HepG2 (cell line): ENCODE results near the gene MMP24OS. TPM values are rescaled to one million over a fixed set of nuclear protein-coding genes. Genes with fewer than 3 reads are reported as not detected.
"Not testable (repeated sequence)": the region's sequence is repeated elsewhere in the genome, so short reads cannot be mapped to it uniquely, and the experiment has no call there.

ENCODE experiments used
- ATAC-seq: fragments of 200-7000 bp; cut with Tn5 transposase; 3 replicates; pipeline ENCODE4 v1.9.1; 2020; ENCODE audit warnings: mild to moderate bottlenecking, moderate library complexity
- BruUV-seq: library from RNA; stranded (reverse); fragments of 400-500 nt; replicated peaks from 2 replicates; lab custom pipeline; 2021; lab: Mats Ljungman, UMichigan
- CTCF ChIA-PET: fragments of 300-600 bp; formaldehyde crosslinking; extraction: SDS; loops from one replicate; lab custom pipeline; 2021; ENCODE audit warnings: low total read pairs, inconsistent platforms, low intra/inter-chr PET ratio; lab: Yijun Ruan, JAX
- POLR2A ChIA-PET: fragments of 350-600 bp; sonication (Branson Sonifier 250); formaldehyde crosslinking; loops from one replicate; lab custom pipeline; 2020; ENCODE audit warnings: antibody characterized with exemption, inconsistent platforms; lab: Yijun Ruan, JAX
- DNase-seq: peaks from one replicate; pipeline ENCODE4 v3.0.0-alpha.2; 2015; ENCODE audit warnings: low spot score
- FAIRE-seq: peaks from 3 replicates; lab custom pipeline; 2011; peaks lifted over from hg19 to GRCh38; lab: Jason Lieb, UNC
- H2AFZ ChIP-seq: one replicate; pipeline ENCODE4 v1.6.1; 2011; ENCODE audit warnings: low read length, inconsistent platforms
- H3K27ac ChIP-seq: fragments of 300-600 bp; 3 replicates; pipeline ENCODE4 v1.8.0; 2011; ENCODE audit warnings: mixed run types, mild to moderate bottlenecking, mixed read lengths, low read length, inconsistent platforms; ENCODE audit not compliant: insufficient read depth; ENCODE audit errors: extremely low read length
- H3K27me3 ChIP-seq, 2 experiments: fragments of 200-600 bp in 1 of 2; 2 replicates in 1 of 2; 3 replicates in 1 of 2; pipeline versions ENCODE4 v1.6.0 to v1.8.0; 2011; ENCODE audit warnings: low read length in 2 of 2, mild to moderate bottlenecking in 2 of 2, moderate library complexity in 2 of 2, inconsistent platforms in 1 of 2; ENCODE audit not compliant: insufficient read depth in 2 of 2, control insufficient read depth in 1 of 2
- H3K36me3 ChIP-seq, 2 experiments: fragments of 200-600 bp in 1 of 2; replicated peaks in 1 of 2; 2 replicates in 1 of 2; 3 replicates in 1 of 2; pipeline versions ENCODE4 v1.5.1 to v1.8.0; 2011; ENCODE audit warnings: low read length in 2 of 2, inconsistent platforms in 1 of 2; ENCODE audit not compliant: insufficient read depth in 2 of 2, control insufficient read depth in 1 of 2
- H3K4me1 ChIP-seq: 2 replicates; pipeline ENCODE4 v1.5.1; 2012; ENCODE audit warnings: low read length, inconsistent platforms; ENCODE audit not compliant: insufficient read depth
- H3K4me2 ChIP-seq: 2 replicates; pipeline ENCODE4 v1.6.0; 2011; ENCODE audit warnings: low read depth, low read length, inconsistent platforms
- H3K4me3 ChIP-seq, 3 experiments: fragments of 200-600 bp in 1 of 3; sonication (generic), shearing (Covaris generic) in 1 of 3; replicated peaks in 1 of 3; 2 replicates each; pipeline ENCODE4 v1.5.1; 2011 to 2016; ENCODE audit warnings: low read length in 3 of 3, inconsistent platforms in 2 of 3, low read depth in 2 of 3, mild to moderate bottlenecking in 2 of 3, control low read depth in 1 of 3, mixed read lengths in 1 of 3; ENCODE audit not compliant: insufficient read depth in 1 of 3
- H3K79me2 ChIP-seq: one replicate; pipeline ENCODE4 v1.6.1; 2011; ENCODE audit warnings: low read length, inconsistent platforms; ENCODE audit not compliant: insufficient read depth
- H3K9ac ChIP-seq: 2 replicates; pipeline ENCODE4 v1.6.0; 2011; ENCODE audit warnings: mild to moderate bottlenecking, low read depth, low read length, inconsistent platforms; ENCODE audit not compliant: insufficient read depth
- H3K9me3 ChIP-seq: 2 replicates; pipeline ENCODE4 v1.5.1; 2012; ENCODE audit warnings: mild to moderate bottlenecking, low read length
- H4K20me1 ChIP-seq: 2 replicates; pipeline ENCODE4 v1.6.0; 2011; ENCODE audit warnings: inconsistent platforms, mild to moderate bottlenecking, low read length, moderate library complexity; ENCODE audit not compliant: insufficient read depth
- CCDC6 ChIP-seq: sonication (generic); formaldehyde crosslinking; IDR thresholded peaks from 2 replicates; pipeline ENCODE4 v1.8.1; 2022; ENCODE audit warnings: mild to moderate bottlenecking, missing genetic modification reagents, moderate library complexity
- CTCF ChIP-seq: sonication (generic); formaldehyde crosslinking; IDR thresholded peaks from 2 replicates; pipeline ENCODE4 v1.5.0; 2020; ENCODE audit warnings: mild to moderate bottlenecking, missing genetic modification reagents, moderate library complexity
- DZIP1 ChIP-seq: sonication (generic); formaldehyde crosslinking; IDR thresholded peaks from 2 replicates; pipeline ENCODE4 v1.5.0; 2020; ENCODE audit warnings: mild to moderate bottlenecking, missing genetic modification reagents
- FOXA3 ChIP-seq: IDR thresholded peaks from 2 replicates; pipeline ENCODE4 v1.6.1; 2016; ENCODE audit warnings: missing genetic modification reagents, missing compliant biosample characterization
- HIVEP1 ChIP-seq: sonication (generic); formaldehyde crosslinking; IDR thresholded peaks from 2 replicates; pipeline ENCODE4 v1.4.0; 2020; ENCODE audit warnings: mild to moderate bottlenecking, missing genetic modification reagents
- RARA ChIP-seq: IDR thresholded peaks from 2 replicates; pipeline ENCODE4 v1.6.1; 2016; ENCODE audit warnings: missing genetic modification reagents, missing compliant biosample characterization
- SP5 ChIP-seq: IDR thresholded peaks from 2 replicates; pipeline ENCODE4 v1.6.1; 2016; ENCODE audit warnings: low read depth, borderline replicate concordance
- SPEN ChIP-seq: sonication (generic); formaldehyde crosslinking; IDR thresholded peaks from 2 replicates; pipeline ENCODE4 v1.5.1; 2020; ENCODE audit warnings: low read depth, mild to moderate bottlenecking, missing genetic modification reagents
- TEAD3 ChIP-seq: optimal IDR thresholded peaks from 2 replicates; pipeline ENCODE3; 2016; ENCODE audit warnings: borderline replicate concordance
- TGIF2 ChIP-seq: IDR thresholded peaks from 2 replicates; pipeline ENCODE4 v1.6.1; 2016; ENCODE audit warnings: control low read depth, missing compliant biosample characterization
- XRCC5 ChIP-seq: fragments of 200-400 bp; formaldehyde crosslinking; optimal IDR thresholded peaks from 2 replicates; pipeline ENCODE3; 2017; ENCODE audit warnings: mild to moderate bottlenecking, low read length
- ZNF274 ChIP-seq: sonication (generic); formaldehyde crosslinking; IDR thresholded peaks from 2 replicates; pipeline ENCODE4 v1.5.1; 2020; ENCODE audit warnings: mild to moderate bottlenecking, missing genetic modification reagents
- ZNF605 ChIP-seq: sonication (generic); formaldehyde crosslinking; IDR thresholded peaks from 2 replicates; pipeline ENCODE4 v1.8.0; 2022; ENCODE audit warnings: mild to moderate bottlenecking, missing genetic modification reagents
- ZNF740 ChIP-seq: sonication (generic); formaldehyde crosslinking; IDR thresholded peaks from 2 replicates; pipeline ENCODE4 v1.4.0; 2020; ENCODE audit warnings: missing genetic modification reagents
- ZSCAN31 ChIP-seq: sonication (generic); formaldehyde crosslinking; IDR thresholded peaks from 2 replicates; pipeline ENCODE4 v1.5.0; 2020; ENCODE audit warnings: low read depth, mild to moderate bottlenecking, missing genetic modification reagents
- WGBS: methylation state at CpG from one replicate; pipeline ENCODE4 v1.1.6; 2017; ENCODE audit warnings: low lambda C conversion rate; 5-methylcytosine and 5-hydroxymethylcytosine counted together
- in situ Hi-C: cut with HindIII; loops from 2 replicates; pipeline ENCODE4 v1.10.0; 2017; ENCODE audit warnings: low pct_unique_long_range_greater_than_20kb; ENCODE audit not compliant: extremely low pct_ligation_motif_present
- intact Hi-C: fragments of 100-400 bp; cut with micrococcal nuclease; formaldehyde crosslinking; loops from one replicate; pipeline ENCODE4 v1.10.0; 2022; ENCODE audit not compliant: unreplicated experiment
- polyA plus RNA-seq, 8 experiments: library from polyadenylated mRNA; depleted of rRNA in 3 of 8; stranded (reverse) in 7 of 8; unstranded in 1 of 8; fragments of >200 nt; fragmentation: Illumina TruSeq in 4 of 8; extraction: Trizol in 4 of 8; gene quantifications; 2 replicates each; pipeline versions ENCODE4 v1.2.1 to v1.2.3, GENCODE V29; 2011 to 2016; ENCODE audit warnings: low read depth in 4 of 8, missing spikeins in 1 of 8, mixed read lengths in 1 of 8; ENCODE audit not compliant: insufficient read depth in 1 of 8
- total RNA-seq, 5 experiments: library from RNA; depleted of rRNA; stranded (reverse); fragments of >200 nt; fragmentation: Illumina TruSeq; extraction: Trizol; gene quantifications; 2 replicates each; pipeline ENCODE4 v1.2.3, GENCODE V29; 2016; ENCODE audit warnings: low read depth in 1 of 5

MMP24OS gene
- total and polyA plus RNA-seq, 2 of the 13 experiments (the other 11 are each of a cell fraction or from before 2014, with no cell fraction given) = 6.0 to 8.5 TPM

- peak; percentile 75; the same call in 1 of the 2 replicates for TF ChIP-seq DZIP1
- TF ChIP-seq ZSCAN31 (CRISPR knock-in tag) = peak; percentile 24; the same call in 1 of the 2 replicates
- TF ChIP-seq ZNF274 (CRISPR knock-in tag) = 0 out of 2 replicates have a peak, but pooled peaks have one; percentile 54
Observed at GRCh38 chr20:35263532-35264341, 14.2 kb downstream of the MMP24OS start (continued).

GRCh38 chr20:35262731-35263531 lies 15.0 kb downstream of the MMP24OS start:
- DNase-seq (peak; percentile 87), ATAC-seq (peak; percentile 83), FAIRE-seq (peak; percentile 67)
- H3K27ac ChIP-seq = peak overlapping the region; percentile 36
- H3K27me3 ChIP-seq, H2AFZ ChIP-seq, H3K79me2 ChIP-seq, H3K36me3 ChIP-seq, H4K20me1 ChIP-seq, H3K9me3 ChIP-seq, CTCF ChIA-PET: not testable (repeated sequence)
- intact Hi-C loops = loop anchor here (5.0 kb wide), 1 partner anchor 286 kb away; no protein-coding TSS in a partner anchor
- POLR2A ChIA-PET = interaction anchor here (0.6 to 3.8 kb wide), 13 partner anchors 21 to 479 kb away, joined by 3 to 27 read pairs (median 4); partner anchors contain the start of genes ACSS2, CEP250, EDEM2 and EIF6
- H3K4me2 ChIP-seq = peak overlapping the region; percentile 77
- WGBS = 14% methylated on average over 5 of the region's 8 CpGs
- peak overlapping the region; percentile 41 for H3K9ac ChIP-seq
- BruUV-seq = TSS peak; percentile 49
- H3K4me1 ChIP-seq = peaks cover 39% of the 10 kb centered on the region
- peak overlapping the region; percentile 11 to 53 (median 44); a peak in 5 of 6 replicates for H3K4me3 ChIP-seq
- in situ Hi-C loops = loop anchor here (5.0 to 10.0 kb wide), 2 partner anchors 46 to 388 kb away; partner anchors contain the start of genes ACSS2 and GGT7
- TF ChIP-seq CCDC6 (CRISPR knock-in tag) = 0 out of 2 replicates have a peak, but pooled peaks have one; percentile 42
- TF ChIP-seq TGIF2 (CRISPR knock-in tag) = 0 out of 2 replicates have a peak, but pooled peaks have one; percentile 73
- peak; percentile 24; the same call in 1 of the 2 replicates for TF ChIP-seq SP5 (CRISPR knock-in tag)
- 0 out of 2 replicates have a peak, but pooled peaks have one; percentile 25 for TF ChIP-seq ZNF740 (CRISPR knock-in tag)
- TF ChIP-seq HIVEP1 (CRISPR knock-in tag) = peak; percentile 21; the same call in 1 of the 2 replicates
- peak; percentile 17 for TF ChIP-seq XRCC5
- TF ChIP-seq RARA (CRISPR knock-in tag) = 0 out of 2 replicates have a peak, but pooled peaks have one; percentile 9
- peak; percentile 98 for TF ChIP-seq TEAD3 (CRISPR knock-in tag)
- peak; percentile 59; the same call in 1 of the 2 replicates for TF ChIP-seq SPEN (CRISPR knock-in tag)
- peak; percentile 71; the same call in 1 of the 2 replicates for TF ChIP-seq ZNF605
- TF ChIP-seq CTCF (CRISPR knock-in tag) = peak; percentile 34; the same call in 1 of the 2 replicates
- TF ChIP-seq FOXA3 (CRISPR knock-in tag) = 0 out of 2 replicates have a peak, but pooled peaks have one; percentile 2
